Neural cell (in vitro differentiated cells): ENCODE results near the gene ATG9B. TPM values are rescaled to one million over a fixed set of nuclear protein-coding genes. Genes with fewer than 3 reads are reported as not detected.

Experiments used
- H2AFZ ChIP-seq: fragments of 200-600, 300-800 bp; sonication (generic), shearing (Covaris generic); 2 replicates; pipeline ENCODE4 v1.6.0; 2014; ENCODE audit warnings: low read depth, mild to moderate bottlenecking, antibody characterized with exemption, low read length, moderate library complexity
- H3F3A ChIP-seq: fragments of 200-600 bp; shearing (Covaris generic); 2 replicates; pipeline ENCODE4 v1.6.1; 2016; ENCODE audit warnings: mild to moderate bottlenecking, moderate library complexity, mixed read lengths, antibody characterized with exemption, low read length; ENCODE audit not compliant: insufficient read depth, poor library complexity, severe bottlenecking
- H3K27ac ChIP-seq: fragments of 200-600, 300-800 bp; sonication (generic), shearing (Covaris generic); 2 replicates; pipeline ENCODE4 v1.5.1; 2014; ENCODE audit warnings: mild to moderate bottlenecking, low read length, moderate library complexity
- H3K27me3 ChIP-seq: fragments of 300-800, 200-600 bp; sonication (generic), shearing (Covaris generic); 2 replicates; pipeline ENCODE4 v1.6.0; 2014; ENCODE audit warnings: mild to moderate bottlenecking, low read depth, low read length, moderate library complexity; ENCODE audit not compliant: insufficient read depth
- H3K36me3 ChIP-seq: fragments of 300-800, 200-600 bp; sonication (generic), shearing (Covaris generic); 2 replicates; pipeline ENCODE4 v1.5.1; 2014; ENCODE audit warnings: mild to moderate bottlenecking, antibody characterized with exemption, low read length, moderate library complexity; ENCODE audit not compliant: insufficient read depth
- H3K4me2 ChIP-seq: fragments of 300-800, 200-600 bp; sonication (generic), shearing (Covaris generic); 2 replicates; pipeline ENCODE4 v1.6.0; 2014; ENCODE audit warnings: mild to moderate bottlenecking, low read length
- H3K4me3 ChIP-seq: fragments of 300-800, 200-600 bp; sonication (generic), shearing (Covaris generic); 2 replicates; pipeline ENCODE4 v1.5.1; 2014; ENCODE audit warnings: mild to moderate bottlenecking, low read length, moderate library complexity
- H3K79me2 ChIP-seq: fragments of 200-600 bp; shearing (Covaris generic); replicated peaks from 2 replicates; pipeline ENCODE4 v1.6.0; 2014; ENCODE audit warnings: mild to moderate bottlenecking, low read length, moderate library complexity; ENCODE audit not compliant: insufficient read depth
- H3K9ac ChIP-seq: fragments of 300-800, 200-600 bp; sonication (generic), shearing (Covaris generic); 2 replicates; pipeline ENCODE4 v1.6.1; 2016; ENCODE audit warnings: mild to moderate bottlenecking, low read length, mixed read lengths
- H3K9me2 ChIP-seq: fragments of 200-600 bp; shearing (Covaris generic); 2 replicates; pipeline ENCODE4 v1.6.1; 2016; ENCODE audit warnings: mild to moderate bottlenecking, low read length, mixed read lengths; ENCODE audit not compliant: insufficient read depth
- H3K9me3 ChIP-seq: fragments of 200-600, 300-800 bp; sonication (generic), shearing (Covaris generic); 2 replicates; pipeline ENCODE4 v1.6.1; 2016; ENCODE audit warnings: mild to moderate bottlenecking, mixed run types, low read length, moderate library complexity, mixed read lengths
- H4K20me1 ChIP-seq: fragments of 200-600 bp; shearing (Covaris generic); 2 replicates; pipeline ENCODE4 v1.6.1; 2016; ENCODE audit warnings: mild to moderate bottlenecking, mixed run types; ENCODE audit not compliant: insufficient read depth
- CTCF ChIP-seq: fragments of 450-650 bp; IDR thresholded peaks from 2 replicates; pipeline ENCODE4 v1.5.1; 2014; ENCODE audit warnings: antibody characterized with exemption, mild to moderate bottlenecking, moderate library complexity; ENCODE audit not compliant: poor library complexity, severe bottlenecking
- EP300 ChIP-seq: fragments of 450-650 bp; conservative IDR thresholded peaks from 2 replicates; pipeline ENCODE4 v1.6.1; 2014; ENCODE audit warnings: antibody characterized with exemption, mild to moderate bottlenecking, moderate library complexity; ENCODE audit not compliant: poor library complexity, severe bottlenecking
- EZH2 ChIP-seq: fragments of 200-600, 300-800 bp; shearing (Covaris generic), sonication (generic); IDR thresholded peaks from 2 replicates; pipeline ENCODE4 v1.6.1; 2014; ENCODE audit warnings: antibody characterized with exemption, low read length, borderline replicate concordance, mild to moderate bottlenecking; ENCODE audit not compliant: insufficient read depth, poor library complexity, severe bottlenecking
- MXI1 ChIP-seq: fragments of 450-650 bp; conservative IDR thresholded peaks from 2 replicates; pipeline ENCODE4 v1.6.1; 2014; ENCODE audit warnings: antibody characterized with exemption, mild to moderate bottlenecking; ENCODE audit not compliant: poor library complexity, severe bottlenecking
- RAD21 ChIP-seq: fragments of 450-650 bp; conservative IDR thresholded peaks from 2 replicates; pipeline ENCODE4 v1.6.1; 2014; ENCODE audit warnings: antibody characterized with exemption, mild to moderate bottlenecking, moderate library complexity
- REST ChIP-seq: IDR thresholded peaks from 2 replicates; pipeline ENCODE4 v1.6.1; 2012; ENCODE audit warnings: borderline replicate concordance
- SMC3 ChIP-seq: fragments of 450-650 bp; conservative IDR thresholded peaks from 2 replicates; pipeline ENCODE4 v1.6.1; 2014; ENCODE audit warnings: antibody characterized with exemption, mild to moderate bottlenecking, moderate library complexity; ENCODE audit not compliant: poor library complexity
- polyA plus RNA-seq: library from polyadenylated mRNA; depleted of rRNA; stranded (reverse); fragments of >200 nt; gene quantifications from 2 replicates; pipeline ENCODE4 v1.2.3, GENCODE V29; 2014

ATG9B gene
- polyA plus RNA-seq, 1 donor from 2014 or later, result 1.4 TPM

GRCh38 chr7:151048911-151049463, 24.7 kb upstream of the ATG9B start:
- no peak overlapping the region for H3K27ac ChIP-seq
- no peaks in the 10 kb centered on the region for H3K36me3 ChIP-seq
- H3K4me2 ChIP-seq, result no peak overlapping the region
- H3K9ac ChIP-seq, result no peak overlapping the region
- peaks cover 23% of the 10 kb centered on the region for H3K27me3 ChIP-seq
- no peaks in the 10 kb centered on the region for H3K79me2 ChIP-seq
- no peaks in the 10 kb centered on the region for H3K9me3 ChIP-seq
- H3F3A ChIP-seq, result no peaks in the 10 kb centered on the region
- H3K4me3 ChIP-seq, result no peak overlapping the region
- TF ChIP-seq EZH2, result no peak
- no peaks in the 10 kb centered on the region for H4K20me1 ChIP-seq
- H2AFZ ChIP-seq, result no peak overlapping the region
- no peaks in the 10 kb centered on the region for H3K9me2 ChIP-seq

- no peaks in the 10 kb centered on the region for H3F3A ChIP-seq
- no peak within 1 kb of the TSS for H3K4me2 ChIP-seq
- H3K27ac ChIP-seq, result no peak within 1 kb of the TSS
- H3K4me3 ChIP-seq, result no peak within 1 kb of the TSS
- H3K9ac ChIP-seq, result no peak within 1 kb of the TSS
- TF ChIP-seq EP300, result no peak
- no peak for TF ChIP-seq REST
- TF ChIP-seq SMC3, result no peak
- TF ChIP-seq EZH2, result no peak
- TF ChIP-seq MXI1, result no peak
- TF ChIP-seq CTCF, result no peak
- TF ChIP-seq RAD21, result no peak
- H3K36me3 ChIP-seq, result no peaks in the 10 kb centered on the region
- no peaks in the 10 kb centered on the region for H4K20me1 ChIP-seq
- H2AFZ ChIP-seq, result no peak within 1 kb of the TSS
- H3K79me2 ChIP-seq, result no peaks in the 10 kb centered on the region
- H3K27me3 ChIP-seq, result peaks cover 23% of the 10 kb centered on the region
- H3K9me2 ChIP-seq, result no peaks in the 10 kb centered on the region
- H3K9me3 ChIP-seq, result no peaks in the 10 kb centered on the region
Measured at GRCh38 chr7:151047976-151048815, 23.9 kb upstream of the ATG9B start, which contains the start of gene ASIC3. Gene ASIC3 (plus strand): TSS chr7:151048531. CDS start chr7:151048886, 355 bp downstream.
